Caki2 (cell line): ENCODE data around the gene CADM4. TPM values are rescaled to one million over a fixed set of nuclear protein-coding genes. Genes with fewer than 3 reads are reported as not detected.
A peak's percentile ranks its signal among the peaks of the same experiment; 100 is the strongest.
"Not testable (repeated sequence)": the region's sequence is repeated elsewhere in the genome, so short reads cannot be mapped to it uniquely, and the experiment has no call there.

Source experiments
- DNase-seq: peaks from one replicate; pipeline ENCODE4 v3.0.0-alpha.2; 2015; ENCODE audit warnings: low read depth
- in situ Hi-C: cut with HindIII; loops from 2 replicates; pipeline ENCODE4 v1.10.0; 2016; ENCODE audit warnings: low sequenced_read_pairs, low pct_unique_long_range_greater_than_20kb, mixed read lengths
- total RNA-seq: library from RNA; depleted of rRNA; stranded (reverse); fragments of >200 nt; shearing (Covaris generic); gene quantifications from 2 replicates; pipeline ENCODE4 v1.2.3, GENCODE V29; 2014; ENCODE audit warnings: low replicate concordance

Gene CADM4
- total RNA-seq, 1 experiment from 2014 or later, result 16.7 TPM

DNA sequence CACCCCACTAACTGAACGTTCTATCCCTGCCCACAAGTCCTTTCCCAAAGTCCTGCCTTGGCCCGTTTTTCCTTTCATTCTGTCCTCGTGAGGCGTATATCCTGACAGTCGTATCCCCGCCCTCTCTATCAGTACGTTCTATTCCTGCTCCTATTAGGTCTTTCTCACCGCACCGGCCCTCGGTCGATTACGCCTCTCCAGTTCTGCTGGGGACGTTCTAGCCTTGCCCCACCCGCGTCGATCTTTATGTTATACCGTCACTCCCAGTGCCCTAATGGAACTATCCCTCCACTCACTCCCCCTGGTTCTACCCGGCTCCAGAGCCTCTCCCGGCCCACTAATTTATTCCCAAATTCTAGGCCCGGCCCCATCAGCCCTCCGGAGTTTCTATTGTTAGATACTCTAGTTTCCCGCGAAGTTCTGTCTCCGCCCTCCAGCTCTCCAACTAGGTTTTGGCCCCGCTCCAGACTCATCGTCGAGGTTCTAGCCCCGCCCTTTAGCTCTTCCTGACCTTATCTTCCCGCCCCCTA lies 28.3 kb upstream of the CADM4 start:
- no peak for DNase-seq
- in situ Hi-C loops, result no loop called here

DNA sequence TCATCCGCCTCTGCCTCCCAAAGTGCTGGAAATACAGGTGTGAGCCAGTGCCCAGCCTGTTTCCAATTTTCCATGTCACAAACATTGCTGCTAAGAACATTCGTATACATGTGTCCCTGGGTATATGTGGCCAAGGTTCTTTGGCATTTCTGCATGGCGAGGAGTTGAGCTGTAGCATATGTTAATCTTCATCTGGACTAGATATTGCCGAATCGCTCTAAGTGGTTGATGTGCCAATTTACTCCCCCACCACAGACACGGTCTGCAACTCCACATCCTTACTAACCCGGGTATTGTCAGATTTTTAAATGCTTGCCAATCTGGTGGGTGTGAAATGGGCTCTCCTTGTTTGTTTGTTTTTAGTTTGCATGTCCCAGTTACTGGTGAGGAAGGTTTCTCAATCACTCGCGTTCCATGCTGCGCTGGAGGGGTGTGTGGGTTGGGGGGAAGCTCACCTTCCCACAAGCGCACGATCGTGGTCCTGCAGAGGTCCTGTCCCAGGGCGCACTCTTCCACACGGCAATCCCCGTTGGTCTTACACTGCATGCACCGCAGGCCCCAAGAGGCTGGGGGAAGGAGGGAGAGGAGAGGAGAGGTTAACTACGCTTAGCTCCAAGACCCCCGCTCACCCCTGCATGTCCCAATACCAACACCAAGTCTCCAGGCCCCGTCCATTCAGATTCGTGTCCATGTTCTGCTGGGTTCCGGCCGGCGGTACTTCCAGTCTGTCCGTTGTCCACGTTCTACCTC lies 27.7 kb upstream of the CADM4 start:
- in situ Hi-C loops, result no loop called here
- no peak for DNase-seq

DNA sequence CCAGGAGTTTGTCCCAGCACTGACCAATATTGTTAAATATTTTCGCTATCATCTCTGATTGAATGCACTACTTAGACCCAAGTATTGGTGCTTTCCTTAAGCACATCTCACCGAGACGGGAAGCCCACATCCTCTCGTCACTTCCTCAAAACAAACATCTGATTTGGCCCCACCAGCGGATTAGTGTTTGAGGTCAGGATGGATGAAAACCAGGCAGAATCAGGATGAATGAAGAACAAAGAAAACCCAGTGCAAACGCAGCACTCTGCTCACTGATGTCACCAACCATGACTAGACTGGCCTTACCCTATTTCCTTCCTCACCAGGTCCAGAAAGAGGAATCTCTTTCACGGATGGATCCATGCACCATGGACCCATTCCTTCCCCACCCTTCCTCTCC lies 24.4 kb upstream of the CADM4 start:
- no peak for DNase-seq
- in situ Hi-C loops, result no loop called here

DNA sequence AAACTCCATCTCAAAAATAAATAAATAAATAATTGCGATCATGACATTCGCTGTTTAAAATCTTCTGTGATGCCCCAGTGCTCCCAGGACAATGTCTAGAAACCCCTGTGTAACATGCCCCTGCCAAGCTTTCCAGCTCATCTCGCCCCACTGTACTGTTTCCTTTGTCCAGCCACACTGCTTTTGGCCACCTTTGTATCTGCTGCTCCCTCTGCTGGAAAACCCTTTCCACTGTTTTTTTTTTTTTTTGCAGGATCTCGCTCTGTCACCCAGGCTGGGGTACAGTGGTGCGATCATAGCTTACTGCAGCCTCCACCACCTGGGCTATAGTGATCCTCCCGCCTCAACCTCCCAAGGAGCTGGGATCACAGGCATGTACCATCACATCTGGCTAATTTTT lies 22.8 kb upstream of the CADM4 start:
- in situ Hi-C loops, result no loop called here

DNA sequence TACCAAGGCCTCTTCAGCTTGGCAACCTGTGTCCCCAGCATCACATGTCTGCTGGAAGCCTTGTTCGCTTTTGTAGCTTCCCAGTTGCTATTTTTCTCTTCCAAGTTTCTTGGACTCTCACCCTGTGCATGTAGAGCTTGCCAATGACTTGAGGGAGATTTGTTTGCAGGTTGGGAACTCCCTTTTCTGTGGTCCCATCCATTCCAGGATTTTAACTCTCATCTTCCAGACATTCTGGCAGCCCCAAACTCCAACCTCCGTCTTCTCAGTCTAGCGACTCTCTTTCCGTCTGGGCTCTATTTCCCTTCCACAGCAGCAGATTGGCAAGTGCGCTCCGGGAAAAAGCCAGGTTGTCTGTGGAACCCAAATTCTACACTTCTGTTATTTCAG lies 21.3 kb upstream of the CADM4 start:
- in situ Hi-C loops, result no loop called here
- no peak for DNase-seq

More for the DNA sequence above, 22.8 kb upstream of the CADM4 start:
- DNase-seq, result no peak

DNA sequence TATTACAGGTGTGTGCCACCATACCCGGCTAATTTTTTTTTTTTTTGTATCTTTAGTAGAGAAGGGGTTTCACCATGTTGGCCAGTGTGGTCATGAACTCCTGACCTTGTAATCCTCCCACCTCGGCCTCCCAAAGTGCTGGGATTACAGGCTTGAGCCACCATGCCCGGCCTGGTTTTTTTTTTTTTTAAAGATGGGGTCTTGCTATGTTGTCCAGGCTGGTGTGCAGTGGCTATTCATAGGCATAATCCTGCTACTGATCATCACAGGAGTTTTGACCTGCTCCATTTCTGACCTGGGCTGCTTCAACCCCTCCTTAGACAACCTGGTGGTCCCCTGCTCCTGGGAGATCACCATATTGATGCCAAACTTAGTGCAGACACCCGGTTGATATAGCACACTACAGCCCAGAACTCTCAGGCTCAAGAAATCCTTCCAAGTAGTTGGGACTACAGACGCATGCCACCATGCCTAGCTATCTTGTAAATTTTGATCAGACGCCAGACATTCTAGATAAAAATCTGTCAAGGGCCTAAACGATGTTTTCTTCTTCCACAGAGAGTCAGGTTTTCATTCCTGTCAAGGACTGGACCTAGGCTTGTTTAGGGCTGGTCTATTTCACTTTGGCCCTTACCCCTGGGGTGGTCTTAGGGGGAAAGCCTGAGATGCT lies 20.8 kb upstream of the CADM4 start:
- in situ Hi-C loops, result no loop called here
- no peak for DNase-seq

DNA sequence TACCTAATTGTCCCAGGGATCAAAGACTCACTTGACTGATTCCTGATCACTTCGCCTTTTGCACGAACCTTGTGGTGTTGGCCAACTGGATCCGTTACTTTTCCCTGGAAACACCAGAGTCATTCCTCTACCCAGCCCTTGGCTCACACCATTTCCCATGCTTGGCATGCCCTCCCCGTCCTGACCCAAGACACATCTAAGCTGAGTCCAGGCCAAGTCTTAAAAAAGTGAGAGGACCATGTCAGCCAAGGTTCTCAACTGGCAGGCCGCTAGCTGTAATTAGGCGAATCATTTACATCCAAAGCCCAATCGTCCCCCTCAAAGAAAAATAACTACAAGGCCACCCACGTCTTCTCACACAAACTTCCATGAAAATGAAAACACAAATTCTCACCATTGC lies 18.8 kb upstream of the CADM4 start:
- no peak for DNase-seq
- in situ Hi-C loops, result no loop called here

DNA sequence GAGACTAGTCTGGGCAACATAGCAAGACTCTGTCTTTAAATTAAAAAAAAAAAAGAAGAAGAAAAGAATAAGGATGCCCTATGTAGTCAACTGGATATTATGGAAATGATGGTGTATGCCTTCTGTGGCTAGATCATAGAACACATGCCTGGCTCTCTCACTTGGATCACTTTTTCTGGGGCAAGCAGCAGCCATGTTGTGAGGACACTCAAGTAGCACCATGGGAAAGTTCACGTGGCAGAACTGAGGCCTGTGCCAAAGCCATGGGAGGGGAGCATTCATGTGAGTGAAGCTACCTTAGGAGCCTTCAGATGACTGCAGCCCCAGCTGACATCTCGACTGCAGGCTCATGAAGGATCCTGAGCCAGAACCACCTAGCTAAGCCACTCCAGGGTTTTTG lies 18.4 kb upstream of the CADM4 start:
- in situ Hi-C loops, result no loop called here
- no peak for DNase-seq

DNA sequence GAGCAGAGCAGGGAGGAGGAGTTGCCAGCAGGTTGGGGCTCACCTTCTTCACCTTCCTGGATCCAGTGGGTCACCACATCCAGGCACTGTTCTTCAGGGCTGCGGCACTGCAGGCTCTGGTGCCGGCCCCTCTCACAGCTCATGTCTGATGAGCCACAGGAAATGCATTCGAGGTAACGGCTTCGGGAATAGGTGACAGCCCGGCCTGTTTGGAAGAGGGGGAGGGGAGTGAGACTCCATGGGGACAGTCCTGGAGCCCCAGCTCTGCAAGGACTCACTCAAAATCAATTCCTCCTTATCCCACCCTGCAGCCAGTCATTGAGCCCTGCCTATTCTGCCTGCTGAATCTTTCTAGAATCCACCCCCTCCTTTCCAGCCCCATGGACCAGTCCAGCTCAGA lies 16.8 kb upstream of the CADM4 start:
- in situ Hi-C loops, result no loop called here
- DNase-seq, result no peak

DNA sequence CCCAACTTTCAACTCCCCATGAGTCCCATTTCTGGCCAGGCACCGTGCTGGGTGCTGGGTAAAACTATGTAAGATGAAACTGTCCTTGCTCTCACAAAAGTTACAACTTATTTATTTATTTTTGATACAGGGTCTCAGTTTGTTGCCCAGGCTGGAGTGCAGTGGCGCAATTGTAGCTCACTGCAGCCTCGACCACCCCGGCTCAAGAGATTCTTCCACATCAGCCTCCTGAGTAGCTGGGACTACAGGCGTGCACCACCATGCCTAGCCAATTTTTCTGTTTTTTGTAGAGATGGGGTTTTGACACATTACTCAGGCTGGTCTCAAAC lies 12.9 kb upstream of the CADM4 start:
- in situ Hi-C loops, result no loop called here
- no peak for DNase-seq

DNA sequence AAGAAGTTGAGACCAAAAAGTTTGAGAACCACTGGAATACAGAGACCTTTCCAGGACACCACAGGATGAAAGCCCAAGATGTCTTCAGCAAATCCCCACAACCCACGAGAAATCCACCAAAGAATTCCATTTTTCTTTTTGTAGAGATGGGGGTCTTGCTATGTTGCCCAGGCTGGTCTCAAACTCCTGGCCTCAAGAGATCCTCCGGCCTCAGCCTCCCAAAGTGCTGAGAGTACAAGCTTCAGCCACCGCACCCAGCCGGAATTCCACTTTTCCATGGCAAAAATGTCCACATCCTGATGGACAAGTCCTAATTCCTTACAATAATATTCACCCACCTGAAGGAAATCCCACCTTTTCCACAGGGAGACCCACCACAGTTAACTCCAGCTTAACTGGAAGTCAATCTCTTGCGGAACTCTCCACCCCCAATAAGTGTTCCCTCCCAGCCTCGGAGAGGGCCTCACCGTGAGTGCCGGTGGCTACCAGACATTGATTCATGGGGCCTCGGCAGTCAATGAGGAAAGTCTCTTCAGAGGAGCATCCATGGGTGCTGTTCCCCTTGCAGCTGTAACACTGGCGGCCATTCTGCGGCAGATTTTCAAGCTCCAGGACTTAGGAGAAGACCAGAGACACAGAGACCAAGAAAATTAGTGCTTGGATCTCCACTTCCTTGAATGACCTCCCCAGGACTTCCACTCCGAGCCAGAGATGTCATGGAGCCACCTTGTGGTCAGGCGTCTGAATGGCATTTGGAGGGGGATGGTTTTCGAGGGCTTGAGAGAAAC lies 12.3 kb upstream of the CADM4 start:
- DNase-seq, result peak; percentile 63
- in situ Hi-C loops, result no loop called here

DNA sequence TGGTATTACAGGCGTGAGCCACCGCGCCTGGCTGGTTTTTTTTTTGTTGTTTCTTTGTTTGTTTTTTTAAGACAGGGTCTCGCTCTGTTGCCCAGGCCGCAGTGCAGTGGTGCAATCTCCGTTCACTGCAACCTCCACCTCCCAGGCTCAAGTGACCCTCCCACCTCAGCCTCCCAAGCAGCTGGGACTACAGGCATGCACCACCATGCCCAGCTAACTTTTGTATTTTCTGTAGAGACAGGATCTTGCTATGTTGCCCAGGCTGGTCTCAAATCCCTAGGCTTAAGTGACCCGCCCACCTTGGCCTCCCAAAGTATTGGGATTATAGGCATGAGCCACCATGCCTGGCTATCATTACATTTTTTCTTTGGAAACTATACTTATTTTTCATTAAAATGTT lies 10.6 kb upstream of the CADM4 start:
- DNase-seq, in situ Hi-C loops: not testable (repeated sequence)

DNA sequence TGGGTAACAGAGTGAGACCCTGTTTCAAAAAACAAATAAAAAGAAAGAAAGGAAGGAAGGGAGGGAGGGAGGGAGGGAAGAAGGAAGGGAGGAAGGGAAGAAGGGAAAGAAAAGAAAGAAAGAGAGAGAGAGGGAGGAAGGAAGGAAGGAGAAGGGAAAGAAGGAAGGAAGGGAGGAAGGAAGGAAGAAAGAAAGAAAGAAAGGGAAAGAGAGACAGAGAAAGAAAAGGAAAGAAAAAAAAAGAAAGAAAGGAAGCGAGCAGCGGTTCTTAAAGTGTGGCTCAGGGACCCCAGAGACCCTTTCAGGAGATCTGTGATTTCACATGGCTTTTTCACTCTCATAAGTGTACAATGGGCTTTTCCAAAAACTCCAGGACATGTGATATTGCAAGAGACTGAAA lies 9.9 kb upstream of the CADM4 start:
- in situ Hi-C loops, result no loop called here
- DNase-seq, result no peak

DNA sequence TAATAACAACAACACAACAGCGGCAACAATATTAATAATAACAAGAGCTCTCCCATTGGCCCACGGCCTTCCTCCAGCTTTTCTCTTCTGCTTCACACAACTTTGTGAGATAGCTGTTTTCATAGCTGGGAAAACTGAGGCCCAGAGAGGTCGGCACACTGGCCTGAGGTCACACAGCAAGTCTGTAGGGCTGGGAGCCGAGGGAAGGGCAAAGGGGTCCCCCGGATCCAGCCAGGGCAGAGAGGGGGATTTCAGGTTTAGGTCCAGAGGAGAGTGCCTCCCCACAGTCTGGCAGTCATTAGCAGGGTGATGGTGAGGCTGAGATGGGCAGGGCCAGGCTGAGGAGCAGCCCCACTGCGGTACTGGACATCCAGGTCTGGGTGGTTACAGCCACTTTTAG lies 9.0 kb upstream of the CADM4 start:
- no peak for DNase-seq
- in situ Hi-C loops, result no loop called here

DNA sequence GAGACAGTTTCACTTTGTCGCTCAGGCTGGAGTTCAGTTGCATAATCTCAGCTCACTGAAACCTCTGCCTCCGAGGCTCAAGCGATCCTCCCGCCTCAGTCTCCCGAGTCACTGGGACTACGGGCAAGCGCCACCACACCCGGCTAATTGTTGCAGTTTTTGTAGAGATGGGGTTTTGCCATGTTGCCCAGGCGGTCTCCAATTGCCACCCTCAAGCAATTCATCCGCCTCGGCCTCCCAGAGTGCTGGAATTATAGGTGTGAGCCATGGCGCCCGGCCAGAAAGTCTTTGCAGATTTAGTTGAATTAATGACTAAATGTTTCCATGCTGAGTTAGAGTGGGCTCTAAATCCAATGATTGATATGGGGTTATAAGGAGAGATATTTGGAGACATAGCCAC lies 4.5 kb upstream of the CADM4 start:
- DNase-seq, result no peak
- in situ Hi-C loops, result no loop called here

DNA sequence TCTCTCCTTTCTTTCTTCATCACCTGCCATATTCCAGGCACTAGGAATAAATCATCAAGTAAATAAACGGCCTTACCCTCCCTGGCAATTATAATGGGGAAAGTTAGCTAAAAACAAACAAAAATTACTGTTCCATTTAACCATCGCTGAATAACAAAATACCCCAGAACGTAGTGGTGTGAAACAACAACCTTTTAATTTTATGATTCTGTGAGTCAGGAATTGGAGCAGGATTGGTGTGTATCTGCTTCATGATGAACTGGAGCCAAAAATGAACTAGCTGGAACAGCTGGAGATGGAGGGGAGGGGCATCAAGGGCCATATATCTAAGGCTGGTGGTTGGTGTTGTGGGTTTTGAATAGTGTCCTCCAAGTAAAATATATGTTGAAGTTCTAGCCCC lies 3.7 kb upstream of the CADM4 start:
- DNase-seq, result no peak
- in situ Hi-C loops, result no loop called here

DNA sequence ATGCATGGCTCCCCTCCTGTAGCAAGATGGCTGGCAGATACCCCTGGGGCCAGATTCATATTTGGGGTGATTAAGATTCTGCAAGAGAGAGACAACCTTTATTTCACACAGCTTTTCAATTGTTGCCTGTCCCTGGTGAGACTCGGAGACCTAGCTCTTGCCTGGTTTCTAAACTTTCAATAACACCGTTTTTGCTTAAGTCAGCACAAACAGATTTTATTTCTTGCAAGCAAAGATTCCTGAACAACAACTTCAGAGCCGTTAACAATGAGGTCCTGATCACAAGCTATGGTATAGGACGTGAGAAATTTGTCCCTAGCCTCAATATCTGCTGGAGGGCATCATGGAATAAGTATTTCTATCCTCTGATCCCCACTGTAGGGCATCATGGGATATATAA lies 2.9 kb upstream of the CADM4 start:
- in situ Hi-C loops, result no loop called here
- DNase-seq, result no peak

DNA sequence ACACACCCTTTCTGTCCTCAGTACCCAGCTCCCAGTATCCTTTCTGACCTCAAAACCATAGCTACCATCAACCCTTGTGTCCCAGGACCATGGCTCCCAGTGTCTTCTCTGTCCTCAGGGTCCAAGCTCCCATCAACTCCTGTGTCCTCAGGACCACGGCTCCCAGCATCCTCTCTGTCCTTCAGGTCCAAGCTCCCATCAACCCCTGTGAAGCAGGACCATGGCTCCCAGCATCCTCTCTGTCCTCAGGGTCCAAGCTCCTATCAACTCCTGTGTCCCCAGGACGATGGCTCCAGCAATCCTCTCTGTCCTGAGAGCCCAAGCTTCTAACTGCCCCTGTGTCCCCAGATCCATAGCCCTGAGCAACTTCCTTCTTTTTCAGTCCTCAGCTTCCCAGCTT lies 1.7 kb upstream of the CADM4 start:
- in situ Hi-C loops, result no loop called here
- no peak for DNase-seq

DNA sequence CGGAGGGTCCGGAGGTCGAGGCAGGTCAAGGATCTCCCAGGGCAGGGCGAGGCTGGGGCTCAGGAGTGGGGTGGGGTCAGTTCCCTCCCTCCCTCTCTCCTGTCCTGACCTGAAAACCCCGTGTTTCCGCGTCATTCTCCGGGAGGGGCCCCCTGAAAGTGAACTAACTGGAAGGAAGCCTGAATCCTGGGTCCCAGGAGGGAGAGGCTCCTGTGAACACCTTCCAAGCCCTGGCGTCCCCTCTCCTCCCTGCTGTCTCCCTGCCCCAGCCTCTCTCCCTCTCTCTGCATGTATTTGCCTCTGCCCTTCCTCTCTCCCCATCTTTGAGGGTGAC lies 741 bp upstream of the CADM4 start:
- DNase-seq, result no peak
- in situ Hi-C loops, result no loop called here
